Head of caudate nucleus (tissue), 42 donors: ENCODE data around the gene PARD3.

ENCODE experiments used
- DNase-seq, 42 donors: peaks; one replicate each; pipeline versions ENCODE4 v3.0.0 to v3.0.0-alpha.2; 2020 to 2021; ENCODE audit warnings: mixed read lengths in 7 of 42
- intact Hi-C: fragments of 100-400 bp; cut with DNase I; formaldehyde crosslinking; loops from one replicate; pipeline ENCODE4 v1.15.0; 2022

The PARD3 gene

DNA sequence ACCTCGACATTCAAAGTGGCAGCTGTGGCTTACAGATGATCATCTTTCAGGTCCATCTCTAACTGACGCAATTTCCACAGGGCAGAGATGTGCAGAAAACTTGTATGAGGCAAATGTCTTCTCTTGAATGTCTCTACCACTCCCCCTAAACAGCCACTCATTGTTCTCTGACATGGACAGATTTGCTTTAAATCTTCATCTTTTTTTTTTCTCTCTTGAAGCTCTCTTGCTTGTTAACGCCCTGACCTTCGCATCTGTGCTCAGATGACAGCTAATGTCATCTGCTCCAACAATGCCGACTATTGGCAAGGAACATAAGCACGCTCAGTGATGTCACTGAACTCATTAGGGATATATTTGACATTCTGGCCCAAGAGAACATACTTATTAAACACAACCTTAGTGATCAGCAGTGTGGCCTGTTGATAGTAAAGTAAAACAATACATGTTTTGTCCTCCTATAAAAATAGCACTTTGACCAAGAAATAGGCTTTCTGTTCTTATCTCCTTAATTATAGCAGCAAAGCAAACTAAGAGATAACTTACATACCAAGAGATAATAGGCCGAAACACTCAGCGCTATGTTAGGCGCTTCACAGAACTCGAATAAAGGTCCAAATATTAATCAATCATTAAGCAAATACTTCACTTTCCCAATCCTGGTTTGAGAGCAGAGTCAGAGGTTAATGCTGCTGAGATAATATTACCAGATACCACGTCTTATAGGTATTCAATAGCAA is 583.5 kb downstream of the PARD3 start:
- intact Hi-C loops, result no loop called here
- no peak for DNase-seq

DNA sequence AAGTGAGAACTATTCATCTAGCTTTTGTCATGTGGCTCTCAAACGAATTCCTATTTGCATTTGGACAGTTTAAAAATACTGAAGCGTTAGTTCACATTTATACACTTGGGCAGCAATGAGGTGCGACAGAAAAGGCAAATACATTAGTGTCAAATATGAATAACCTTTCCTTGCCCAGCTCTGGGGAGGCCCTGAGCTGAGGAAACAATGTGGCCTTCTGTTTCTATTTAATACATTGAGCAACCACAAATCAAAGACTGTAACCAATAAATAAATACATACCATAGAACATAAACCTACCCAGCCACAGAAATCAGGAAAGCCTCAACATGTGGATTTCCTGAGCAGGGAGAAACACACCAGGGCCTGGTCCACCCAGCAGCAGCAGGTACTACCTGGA is 585.2 kb downstream of the PARD3 start:
- intact Hi-C loops, result no loop called here
- no peak for DNase-seq

DNA sequence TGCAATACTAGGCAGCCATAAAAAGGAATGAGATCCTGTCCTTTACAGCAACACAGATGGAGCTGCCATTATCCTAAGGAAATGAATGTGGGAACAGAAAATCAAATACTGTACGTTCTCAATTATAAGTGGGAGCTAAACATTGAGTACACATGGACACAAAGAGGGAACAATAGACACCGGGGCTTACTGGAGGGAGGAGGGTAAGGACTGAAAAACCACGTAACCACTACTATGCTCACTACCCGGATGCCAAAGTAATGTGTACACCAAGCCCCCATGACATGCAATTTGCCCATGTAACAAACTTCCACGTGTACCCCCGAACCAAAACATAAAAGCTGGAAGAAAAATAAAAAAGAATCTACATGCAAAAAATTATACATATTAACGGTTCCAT is 587.0 kb downstream of the PARD3 start:
- DNase-seq, result no peak
- intact Hi-C loops, result no loop called here

DNA sequence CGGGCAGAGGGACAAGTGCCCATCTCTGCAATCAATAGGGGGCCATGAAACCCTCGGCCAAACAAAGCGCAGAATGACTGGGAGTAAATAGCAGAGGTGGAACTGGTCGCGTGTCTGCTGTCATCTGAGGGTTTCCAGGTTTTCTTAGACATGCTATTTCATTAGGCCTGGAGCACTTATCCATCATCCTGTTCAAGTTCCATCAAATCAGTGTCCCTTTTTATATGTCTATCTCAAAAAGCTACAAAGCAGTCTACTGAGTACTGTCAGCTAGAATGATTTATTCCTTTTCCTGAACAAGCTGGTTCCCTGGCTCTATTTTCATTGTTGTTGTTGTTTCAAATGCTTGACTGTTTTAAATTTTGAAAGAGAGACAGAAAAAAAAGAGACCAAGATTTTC is 590.5 kb downstream of the PARD3 start:
- intact Hi-C loops, result no loop called here
- DNase-seq, result no peak

DNA sequence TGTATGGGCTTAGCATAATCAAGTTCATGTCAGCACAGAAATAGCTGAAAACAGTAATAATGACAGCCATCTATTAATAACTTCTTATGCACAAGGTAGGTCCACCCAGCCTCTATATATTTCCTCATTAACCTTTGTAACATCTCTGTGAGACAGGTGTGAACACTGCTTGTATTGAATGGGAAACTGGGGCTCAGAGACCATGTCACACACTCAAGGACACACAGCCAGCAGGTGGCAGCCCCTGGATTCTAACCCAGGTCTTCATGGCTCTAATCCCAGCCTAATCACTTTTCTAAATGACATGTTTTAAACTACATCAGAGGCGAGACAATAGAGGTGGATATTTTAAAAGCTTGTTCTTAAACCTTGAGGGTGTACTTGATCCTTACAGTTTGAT is 591.4 kb downstream of the PARD3 start:
- intact Hi-C loops, result no loop called here
- DNase-seq, result no peak

DNA sequence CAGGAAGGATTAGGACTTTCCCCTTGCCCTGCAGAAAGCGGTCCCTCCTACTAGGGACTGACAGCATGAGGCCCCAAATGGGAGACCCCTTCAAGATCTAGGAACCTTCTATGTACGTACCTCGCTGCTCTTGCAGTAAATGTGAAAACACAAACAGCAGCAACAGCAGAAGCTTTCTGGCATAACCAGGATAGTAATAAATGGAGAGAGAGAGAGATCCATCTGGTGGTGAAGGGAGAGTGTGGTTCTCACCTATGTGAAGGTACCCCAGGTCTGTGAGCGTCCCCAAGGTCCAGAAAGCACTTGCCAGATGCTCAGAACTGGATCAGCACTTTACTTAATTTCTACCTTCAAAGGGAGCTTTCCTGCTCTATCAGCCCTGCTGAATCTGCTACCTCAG is 592.7 kb downstream of the PARD3 start:
- intact Hi-C loops, result no loop called here
- no peak for DNase-seq

DNA sequence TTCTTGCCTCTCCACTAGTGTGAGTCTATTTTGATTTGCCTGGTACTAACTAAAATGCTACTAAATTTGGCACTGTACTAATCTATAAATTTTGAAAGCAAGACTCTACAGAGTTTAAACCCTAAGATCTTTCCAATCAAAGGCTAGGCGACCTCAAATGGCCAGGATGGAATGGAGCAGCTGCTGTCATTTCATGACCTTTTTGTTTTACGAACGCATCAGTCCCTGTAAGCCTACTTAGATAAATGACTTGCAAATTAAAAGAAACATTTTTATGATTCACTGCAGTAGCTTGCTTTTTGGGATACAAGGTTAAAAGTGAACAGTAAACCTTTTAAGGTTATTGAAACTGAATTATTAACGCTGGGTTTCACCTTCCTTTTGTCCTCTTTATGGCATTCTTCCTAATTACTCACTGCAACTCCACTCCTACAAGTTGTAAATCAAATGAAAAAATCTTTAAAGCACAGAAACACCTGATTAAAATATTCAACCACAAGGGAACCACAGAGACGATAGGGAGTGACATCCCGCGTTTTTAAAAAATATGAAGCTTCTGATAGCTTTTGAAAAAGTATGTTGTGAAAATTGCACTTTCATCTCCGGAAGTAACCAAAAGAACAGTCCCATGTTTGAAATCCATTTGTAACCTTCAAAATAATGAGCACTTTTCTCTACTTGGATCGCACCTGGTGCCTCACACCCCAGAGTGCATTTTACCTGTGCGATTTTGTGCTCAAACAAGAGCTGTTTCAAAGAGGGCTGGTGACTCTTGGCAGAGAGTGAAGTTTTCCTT is 595.1 kb downstream of the PARD3 start:
- intact Hi-C loops, result no loop called here

DNA sequence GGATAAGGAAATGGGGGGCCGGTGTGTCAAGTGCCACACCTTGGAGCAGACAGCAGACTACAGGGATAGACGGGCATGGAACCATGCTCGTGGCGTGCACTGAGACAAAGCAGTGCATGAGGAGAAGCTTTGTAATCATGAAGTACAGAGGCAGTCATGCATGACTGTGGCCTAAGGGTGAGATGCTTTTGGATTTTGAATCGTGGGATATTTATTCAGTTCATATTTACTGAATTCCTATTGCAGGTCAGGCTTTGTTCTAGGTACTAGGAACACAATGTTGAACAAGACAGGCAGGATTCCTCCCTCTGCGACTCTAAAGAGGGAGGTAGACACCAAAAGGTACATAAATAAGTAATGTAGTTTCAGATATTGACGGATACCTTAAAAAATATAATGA is 597.6 kb downstream of the PARD3 start:
- intact Hi-C loops, result no loop called here

More for the DNA sequence above, 595.1 kb downstream of the PARD3 start:
- no peak for DNase-seq

DNA sequence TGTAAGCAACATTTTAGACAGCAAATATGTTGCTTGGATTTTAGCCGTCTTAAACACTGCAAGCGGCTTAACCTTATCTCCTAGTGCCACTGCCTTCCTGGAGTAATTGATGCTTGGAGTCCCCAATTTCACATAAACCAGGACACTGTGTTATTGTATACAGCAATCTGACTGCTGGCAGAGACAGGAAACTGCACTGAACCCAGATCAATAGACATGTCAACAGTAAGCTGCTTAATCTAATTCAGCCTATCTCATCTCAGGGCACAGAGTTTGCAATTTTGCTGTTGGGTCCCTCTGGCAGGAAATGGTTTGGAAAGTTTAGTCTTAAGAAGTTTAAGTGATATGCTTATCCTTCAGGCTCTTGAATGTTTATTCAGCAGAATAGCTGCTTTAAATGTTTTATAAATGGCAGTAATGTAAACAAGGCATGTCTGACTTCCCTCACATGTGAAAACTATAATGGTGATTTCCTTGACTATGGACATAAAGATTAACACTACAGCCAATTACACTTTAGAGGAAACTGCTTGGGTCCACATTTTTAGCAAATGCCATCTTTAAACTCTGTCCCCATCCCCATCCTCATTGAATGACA is 598.6 kb downstream of the PARD3 start:
- DNase-seq, result no peak
- intact Hi-C loops, result no loop called here

More for the DNA sequence above, 597.6 kb downstream of the PARD3 start:
- no peak for DNase-seq

DNA sequence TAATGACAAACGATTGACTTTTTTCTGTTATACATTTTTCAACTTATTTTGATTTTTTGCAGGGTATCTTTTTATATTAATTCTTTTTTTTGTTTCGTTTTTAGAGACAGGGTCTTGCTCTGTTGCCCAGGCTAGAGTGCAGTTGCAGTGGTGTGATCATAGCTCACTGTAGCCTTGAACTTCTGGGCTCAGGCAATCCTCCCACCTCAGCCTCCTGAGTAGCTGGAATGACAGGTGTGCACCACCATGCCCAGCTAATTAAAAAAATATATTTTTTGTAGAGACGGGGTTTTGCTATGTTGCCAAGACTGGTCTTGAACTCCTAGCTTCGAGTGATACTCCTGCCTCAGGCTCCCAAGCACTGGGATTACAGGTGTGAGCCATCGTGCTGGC is 601.3 kb downstream of the PARD3 start:
- DNase-seq, result no peak
- intact Hi-C loops, result no loop called here

DNA sequence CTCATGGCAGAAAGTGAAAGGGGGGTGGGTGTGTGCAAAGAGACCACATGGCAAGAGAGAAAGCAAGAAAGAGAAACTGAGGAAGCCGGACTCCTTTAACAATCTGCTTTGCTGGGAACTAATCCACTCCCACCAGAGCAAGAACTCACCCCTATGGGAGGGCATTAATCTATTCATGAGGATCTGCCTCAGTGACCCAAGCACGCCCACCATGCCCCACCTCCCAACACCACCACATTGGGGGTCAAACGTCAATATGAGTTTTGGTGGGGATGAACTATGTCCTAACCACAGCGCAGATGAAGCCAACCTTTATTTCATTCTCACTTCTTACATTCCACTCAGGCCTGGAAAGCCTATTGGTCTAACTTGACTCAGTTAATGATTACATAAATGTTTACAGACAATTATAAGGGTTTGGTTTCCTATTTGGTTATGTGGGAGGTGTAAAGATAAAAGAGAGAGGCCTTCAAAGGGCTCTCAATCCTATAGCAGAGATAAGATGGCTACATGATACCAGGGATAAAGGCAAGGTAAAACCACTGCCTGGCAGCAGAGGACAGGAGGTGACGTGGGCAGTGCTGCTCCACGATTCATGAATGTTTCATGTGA is 601.8 kb downstream of the PARD3 start:
- intact Hi-C loops, result no loop called here
- DNase-seq, result no peak

DNA sequence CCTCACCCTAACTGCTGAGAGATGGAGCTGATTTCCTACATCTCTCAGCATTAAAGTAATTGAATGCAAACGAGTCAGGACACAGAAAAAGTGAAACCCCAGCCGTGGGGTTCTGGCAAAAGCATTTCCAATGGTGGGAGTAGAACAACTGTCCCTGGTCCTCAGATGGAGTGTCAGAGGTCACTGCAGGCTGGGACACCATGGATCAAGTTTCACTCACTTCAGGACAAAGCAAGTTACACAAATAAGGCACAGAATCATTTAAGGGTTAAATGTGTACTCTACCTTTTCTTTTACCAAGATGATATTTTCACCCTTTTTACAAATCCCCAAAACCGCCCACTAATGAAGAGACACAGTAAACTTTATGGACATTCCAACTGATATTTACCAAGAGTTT is 607.8 kb downstream of the PARD3 start:
- intact Hi-C loops, result no loop called here
- DNase-seq, result no peak

DNA sequence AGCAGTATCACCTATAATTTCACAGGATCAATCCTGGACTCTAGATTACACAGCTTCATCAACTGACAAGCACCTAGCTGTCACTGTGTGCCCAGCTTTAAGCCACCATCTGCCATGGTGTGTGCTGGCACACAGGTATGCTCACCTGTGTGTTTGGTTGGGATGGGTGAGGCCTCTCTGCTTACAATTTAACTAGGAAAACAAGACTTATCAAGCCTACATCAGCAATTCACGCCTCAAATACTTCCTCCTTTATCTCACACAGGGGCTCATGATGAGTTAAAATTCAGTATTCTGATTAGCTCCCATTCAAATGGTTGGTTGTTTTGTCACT is 608.2 kb downstream of the PARD3 start:
- intact Hi-C loops, result no loop called here
- DNase-seq, result no peak

DNA sequence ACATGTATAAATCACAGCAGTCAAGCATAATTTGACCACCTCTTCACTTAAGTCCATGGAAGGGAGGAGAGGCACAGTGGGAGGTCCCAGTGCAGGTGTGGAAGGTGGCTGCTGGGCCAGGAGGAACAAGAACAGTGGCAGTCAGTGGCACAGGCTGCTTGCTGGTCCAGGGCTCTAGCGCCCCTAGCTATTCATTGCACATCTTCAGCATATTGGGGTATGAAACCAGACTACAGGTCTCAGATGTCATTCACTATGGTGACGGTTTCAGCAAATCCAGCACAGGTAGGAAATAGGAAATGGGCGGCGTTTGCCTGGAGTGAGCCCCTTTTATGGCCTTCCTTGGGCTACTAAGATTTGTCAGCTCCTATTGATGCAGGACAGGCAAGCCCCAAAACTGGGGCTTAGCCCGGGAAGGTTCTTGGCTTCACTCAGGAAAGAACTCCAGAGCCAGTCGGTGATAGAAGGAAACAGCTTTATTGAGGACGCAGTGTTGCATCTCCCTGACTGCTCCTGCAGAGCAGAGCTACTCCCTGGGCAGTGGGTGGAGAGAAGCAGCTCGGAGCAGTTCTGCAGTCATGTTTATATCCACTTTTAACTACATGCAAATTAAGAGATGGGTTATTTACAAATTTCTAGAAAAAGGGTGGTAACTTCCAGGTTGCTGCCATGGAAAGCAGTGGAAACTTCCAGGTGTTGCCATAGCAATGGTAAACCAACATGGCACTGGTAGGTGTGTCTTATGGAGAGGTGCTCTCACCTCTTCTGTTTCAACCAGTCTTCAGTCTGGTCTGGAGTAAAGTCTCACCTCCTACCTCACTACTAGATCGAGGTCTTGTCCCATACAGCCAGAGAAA is 608.8 kb downstream of the PARD3 start:
- no peak for DNase-seq
- intact Hi-C loops, result no loop called here

DNA sequence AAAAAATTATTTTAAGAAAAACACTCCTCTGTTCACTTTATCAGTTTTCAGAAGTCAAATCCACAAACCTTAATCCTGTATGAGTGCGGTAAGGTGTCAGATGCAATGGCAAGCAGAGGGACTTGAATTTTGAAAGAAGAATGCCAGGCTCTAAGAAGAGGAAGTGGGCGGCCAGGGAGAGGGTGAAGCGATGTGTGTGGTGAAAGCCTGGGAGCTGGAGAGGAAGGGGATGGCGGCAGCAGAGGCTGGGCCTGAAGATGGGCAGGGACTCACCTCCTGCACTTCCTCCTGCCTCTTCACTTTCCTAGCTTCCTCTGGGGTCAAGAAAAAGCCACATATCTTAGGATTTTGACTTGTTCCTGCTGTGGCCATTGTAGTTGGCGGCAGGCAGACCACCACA is 609.6 kb downstream of the PARD3 start:
- intact Hi-C loops, result no loop called here
- peak in 4 of 42 donors; percentile 4 to 54 (median 17) for DNase-seq

DNA sequence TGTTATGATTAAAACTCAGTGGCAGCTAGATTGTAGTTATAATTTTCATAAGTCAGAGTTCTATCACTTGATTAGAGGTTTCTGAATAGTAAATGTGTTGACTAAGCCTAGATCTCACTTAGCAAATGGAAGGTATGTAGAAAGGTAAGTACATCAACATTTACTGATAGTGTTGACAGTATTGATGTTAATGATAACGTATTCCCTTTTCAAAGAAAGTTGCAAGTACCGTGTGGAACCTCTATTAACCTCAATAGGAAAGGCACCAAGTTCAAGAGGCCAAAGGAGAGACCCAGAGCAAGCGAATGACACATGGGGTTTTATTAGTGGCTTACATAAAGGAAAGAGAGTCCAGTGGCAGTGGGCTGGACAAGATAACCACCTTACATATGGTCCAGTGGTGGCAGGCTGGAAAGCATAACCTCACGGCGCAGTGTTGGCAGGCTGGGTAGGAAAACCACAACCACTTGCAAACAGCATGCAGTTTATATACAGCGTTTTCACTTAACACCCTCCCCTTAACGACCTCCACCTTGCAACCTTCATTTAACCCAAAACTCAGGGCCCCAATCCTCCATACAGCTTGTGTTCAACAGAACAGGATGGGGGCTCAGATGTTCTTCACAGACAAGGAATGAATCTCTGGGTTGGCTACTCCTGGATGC is 611.0 kb downstream of the PARD3 start:
- intact Hi-C loops, result no loop called here
- no peak for DNase-seq

DNA sequence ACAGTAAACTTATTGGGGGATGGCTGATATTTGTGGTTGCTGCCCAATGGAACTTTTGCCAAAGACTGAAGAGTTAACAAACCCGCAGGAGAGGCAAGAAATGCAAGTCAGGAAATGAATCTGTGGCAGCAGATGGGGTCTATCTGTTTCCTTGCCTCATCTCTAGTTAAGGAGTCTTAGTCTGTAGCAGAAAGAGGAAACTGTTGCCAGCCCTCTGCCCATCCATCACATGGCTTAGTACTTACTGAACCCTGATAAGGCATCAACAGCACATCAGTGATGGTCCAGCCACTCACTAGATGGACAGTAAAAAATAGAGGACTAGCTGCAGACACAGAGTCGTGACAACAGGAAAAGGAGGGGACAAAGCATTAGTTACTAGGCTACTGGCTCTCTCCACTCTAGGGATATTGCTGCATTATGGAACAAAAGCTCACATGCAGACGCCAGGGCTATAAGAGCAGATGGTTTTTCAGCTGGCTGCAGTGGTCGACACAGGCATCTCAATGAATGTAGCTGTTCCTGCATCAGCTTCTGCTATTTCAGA is 614.7 kb downstream of the PARD3 start:
- DNase-seq, result no peak
- intact Hi-C loops, result no loop called here

DNA sequence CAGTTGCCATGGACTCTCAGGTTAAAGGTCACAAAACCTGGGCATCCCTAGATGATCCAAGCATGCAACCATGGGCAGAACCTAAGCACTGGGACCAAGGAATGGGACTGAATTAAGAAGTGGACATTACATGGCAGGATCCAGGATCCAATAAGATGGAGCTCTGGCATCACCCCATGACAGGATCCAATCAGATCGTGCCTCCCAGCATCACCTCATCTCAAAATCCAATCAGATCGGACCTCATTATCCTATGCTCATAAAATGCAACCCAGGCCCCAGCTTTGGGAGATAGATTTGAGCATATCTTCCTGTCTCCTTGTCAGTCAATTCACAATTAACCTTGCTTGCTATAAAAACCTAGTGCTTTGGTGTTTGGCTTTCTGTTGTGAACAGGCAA is 616.1 kb downstream of the PARD3 start:
- intact Hi-C loops, result no loop called here
- no peak for DNase-seq

DNA sequence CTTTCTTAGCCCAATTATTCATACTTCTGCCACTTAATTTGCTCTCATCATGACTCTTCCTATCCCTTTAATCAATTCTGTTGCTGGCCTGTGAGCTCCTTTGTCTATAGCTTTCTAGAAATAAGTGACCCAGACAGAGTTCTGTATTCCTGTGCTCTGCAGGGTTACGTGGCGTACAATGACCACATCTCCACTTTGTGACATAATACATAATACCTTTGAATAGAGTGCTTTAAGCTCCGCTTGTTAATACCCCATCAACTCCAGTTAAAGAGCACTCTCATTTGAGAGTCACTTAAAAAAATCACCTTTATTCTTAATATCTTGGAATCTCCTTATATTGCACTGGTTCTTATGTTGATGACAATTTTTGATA is 619.0 kb downstream of the PARD3 start:
- intact Hi-C loops, result no loop called here
- no peak for DNase-seq
